Measurements from ENCODE around the gene DTX3.
A peak's percentile ranks its signal among the peaks of the same experiment; 100 is the strongest.
"Not testable (repeated sequence)": the region's sequence is repeated elsewhere in the genome, so short reads cannot be mapped to it uniquely, and the experiment has no call there.

The DTX3 gene

DNA sequence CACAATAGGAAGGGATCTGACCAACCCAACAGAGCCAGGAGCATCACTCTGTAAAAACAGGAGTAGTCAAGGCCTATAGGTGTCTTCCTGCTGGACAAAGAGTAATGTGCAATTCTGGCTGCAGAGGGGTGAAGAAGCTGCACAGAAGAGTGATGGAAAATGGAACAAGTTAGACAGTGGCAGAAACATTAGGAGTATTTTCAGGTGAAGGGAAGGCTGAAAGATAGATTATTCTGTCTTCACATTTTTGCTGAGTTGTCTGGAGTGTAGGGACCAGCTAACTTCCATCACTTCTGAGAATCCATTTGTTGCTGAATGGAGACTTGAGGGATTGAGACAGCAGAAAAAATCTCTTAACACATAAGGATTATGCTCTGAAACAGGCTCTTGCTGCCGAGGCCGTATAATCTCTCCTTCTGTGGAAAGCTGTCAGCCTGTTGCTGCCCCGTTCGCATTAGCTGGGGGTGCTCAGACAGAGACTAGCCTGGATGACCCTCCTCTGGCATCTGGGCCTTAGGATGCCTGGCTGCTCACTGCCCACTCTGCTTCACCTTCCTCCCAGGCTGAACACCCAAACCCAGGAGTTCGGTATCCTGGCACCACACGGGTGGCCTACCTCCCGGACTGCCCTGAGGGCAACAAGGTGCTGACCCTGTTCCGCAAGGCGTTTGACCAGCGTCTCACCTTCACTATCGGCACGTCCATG, 3.5 kb downstream of the DTX3 start:
- DNase-seq (ENCODE audit: low read depth): no peak

GRCh38 chr12:57609101-57609780, 4.6 kb downstream of the DTX3 start:
- no peak for DNase-seq (ENCODE audit: low read depth)

DNA sequence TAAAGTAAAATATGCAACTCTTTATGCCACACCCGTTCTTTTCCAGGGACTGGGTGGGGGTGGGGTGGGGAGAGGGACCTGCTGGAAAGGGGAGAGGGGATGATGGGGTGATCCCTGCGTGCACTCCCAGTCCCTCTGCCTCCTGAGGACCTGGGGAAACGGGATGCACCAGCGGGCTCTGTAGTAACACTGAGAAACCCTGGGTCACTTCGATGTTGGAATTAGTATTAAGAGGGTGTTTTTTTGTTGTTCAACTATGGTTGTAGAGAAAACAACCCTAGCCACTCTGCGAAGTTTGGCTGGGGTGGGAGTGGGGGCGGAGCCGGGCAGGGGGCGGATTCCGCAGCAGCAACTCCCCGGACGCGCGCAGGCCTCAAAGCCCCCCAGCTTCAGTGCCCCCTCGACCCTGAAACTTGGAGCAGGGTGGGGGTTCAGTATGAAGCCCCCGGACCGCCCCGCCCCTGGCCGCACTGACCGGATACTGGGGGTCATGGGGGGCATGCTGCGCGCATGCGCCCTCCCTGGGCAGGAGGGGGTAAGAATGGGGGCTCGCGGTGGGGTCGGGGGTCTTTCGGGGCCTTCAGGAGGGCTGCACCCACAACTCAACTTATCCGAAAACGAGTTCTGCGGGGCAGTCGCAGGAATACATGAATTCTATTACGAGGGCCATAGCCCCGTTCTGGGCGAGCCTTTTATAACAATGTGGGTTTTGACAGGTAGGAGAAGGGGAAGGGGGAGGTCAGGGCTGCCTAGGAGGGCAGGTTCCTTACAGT, 5.3 kb downstream of the DTX3 start:
- no peak for DNase-seq (ENCODE audit: low read depth)

- DNase-seq (ENCODE audit: low read depth): no peak
These were observed 6.0 kb downstream of the DTX3 start for GRCh38 chr12:57610554-57611107.

DNA sequence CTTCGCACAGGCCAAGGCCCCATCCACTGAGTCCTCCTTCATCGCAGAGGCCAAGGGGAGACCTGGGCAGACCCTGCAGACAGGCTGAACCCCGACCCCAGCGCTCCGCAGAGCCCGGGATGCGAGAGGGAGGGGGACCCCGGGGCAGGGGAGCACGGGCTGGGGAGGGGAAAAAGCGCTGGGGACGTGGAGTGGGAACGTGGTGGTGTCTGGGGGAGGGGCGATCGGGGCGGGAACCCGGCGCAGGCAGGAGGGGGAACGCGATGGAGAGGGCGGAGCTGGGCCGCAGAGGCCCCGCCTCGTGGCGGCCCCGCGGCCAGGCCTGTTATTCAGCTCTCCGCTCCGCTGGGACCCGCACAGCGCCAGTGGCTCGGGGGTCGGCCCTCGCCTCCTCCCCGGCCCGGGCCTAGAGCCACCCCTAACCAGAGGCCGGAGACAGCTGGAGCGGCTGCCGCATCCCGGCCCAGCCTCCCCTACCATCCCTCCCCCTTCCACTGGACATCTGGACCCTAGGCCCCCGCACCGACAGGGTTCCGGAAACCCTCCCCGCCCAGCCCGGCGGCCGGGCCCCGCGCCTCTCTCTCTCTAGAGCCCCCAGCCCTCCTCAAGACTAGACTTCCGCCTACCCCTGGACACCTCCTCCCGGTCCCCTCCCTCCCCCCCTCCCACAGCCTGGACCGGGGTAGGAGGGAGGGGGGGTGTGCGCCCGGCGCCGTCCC, 6.6 kb downstream of the DTX3 start, which contains the start of gene ARHGEF25:
TSS of gene ARHGEF25 (plus strand) at position 328 of the 719 bp plus-strand sequence. CDS start 460 bp downstream, outside the sequence.
- peak; percentile 51 for DNase-seq (ENCODE audit: low read depth)

GRCh38 chr12:57611827-57612710, 7.4 kb downstream of the DTX3 start:
- no peak for DNase-seq (ENCODE audit: low read depth)

GRCh38 chr12:57612711-57613426, 8.2 kb downstream of the DTX3 start:
- no peak for DNase-seq (ENCODE audit: low read depth)

DNA sequence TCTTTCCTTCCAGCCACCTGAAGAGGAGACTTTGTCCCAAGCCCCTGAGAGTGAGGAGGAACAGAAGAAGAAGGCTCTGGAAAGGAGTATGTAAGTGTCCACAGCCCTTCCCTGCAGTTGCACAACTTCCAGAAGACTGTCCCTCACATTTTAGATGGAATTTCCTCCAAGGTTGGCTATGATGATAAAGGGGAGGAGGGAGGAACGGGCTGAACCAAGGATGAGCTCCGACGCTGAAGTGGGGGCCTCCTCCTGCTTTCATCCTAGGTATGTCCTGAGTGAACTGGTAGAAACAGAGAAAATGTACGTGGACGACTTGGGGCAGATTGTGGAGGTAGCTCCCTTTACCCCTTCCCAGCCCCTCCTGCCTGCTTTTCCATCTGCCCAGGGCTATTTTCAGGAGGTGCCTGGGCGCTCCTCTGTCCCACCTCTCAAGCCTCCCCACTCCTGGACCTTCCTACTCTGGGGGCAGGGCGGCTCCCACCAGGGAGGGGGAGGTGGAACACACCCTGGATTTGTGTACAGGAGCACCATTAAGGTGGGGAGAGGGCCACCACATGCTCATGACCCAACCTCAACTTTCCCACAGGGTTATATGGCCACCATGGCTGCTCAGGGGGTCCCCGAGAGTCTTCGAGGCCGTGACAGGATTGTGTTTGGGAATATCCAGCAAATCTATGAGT, 8.9 kb downstream of the DTX3 start:
- DNase-seq (ENCODE audit: low read depth): no peak

DNA sequence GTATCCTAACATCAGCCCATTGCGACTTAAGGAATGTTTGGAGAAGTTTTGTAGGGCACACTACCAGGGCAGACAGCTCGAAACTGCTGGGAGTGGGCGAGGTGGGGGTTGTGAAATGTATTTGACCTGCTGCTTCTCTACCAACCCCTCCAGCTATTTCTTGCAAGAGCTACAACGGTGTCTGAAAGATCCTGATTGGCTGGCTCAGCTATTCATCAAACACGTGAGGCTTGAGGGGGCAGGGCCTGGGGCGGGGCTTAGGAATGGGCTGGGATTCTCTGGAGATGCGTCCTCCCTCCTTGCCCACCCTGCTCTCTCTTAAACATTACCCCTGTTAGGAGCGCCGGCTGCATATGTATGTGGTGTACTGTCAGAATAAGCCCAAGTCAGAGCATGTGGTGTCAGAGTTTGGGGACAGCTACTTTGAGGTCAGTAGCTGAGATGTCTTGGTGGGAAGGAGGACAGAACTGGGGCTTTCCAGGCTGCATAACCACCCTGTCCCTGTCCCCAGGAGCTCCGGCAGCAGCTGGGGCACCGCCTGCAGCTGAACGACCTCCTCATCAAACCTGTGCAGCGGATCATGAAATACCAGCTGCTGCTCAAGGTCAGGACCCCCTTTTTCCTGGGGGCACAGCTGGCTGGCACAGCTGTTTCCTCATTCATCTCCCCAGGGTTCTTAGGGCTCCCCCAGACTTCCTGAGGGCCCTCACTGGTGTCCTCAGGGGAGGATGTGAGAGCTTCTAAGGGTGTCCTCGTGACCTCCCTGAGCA, 9.7 kb downstream of the DTX3 start:
- no peak for DNase-seq (ENCODE audit: low read depth)

GRCh38 chr12:57614948-57615500, 10.4 kb downstream of the DTX3 start:
- no peak for DNase-seq (ENCODE audit: low read depth)

- DNase-seq (ENCODE audit: low read depth): no peak
These were observed 11.0 kb downstream of the DTX3 start for GRCh38 chr12:57615637-57616036.

- no peak for DNase-seq (ENCODE audit: low read depth)
These were observed 11.9 kb downstream of the DTX3 start for GRCh38 chr12:57616383-57617101.

- no peak for DNase-seq (ENCODE audit: low read depth)
These were observed 13.3 kb downstream of the DTX3 start for GRCh38 chr12:57617942-57618341.

DNA sequence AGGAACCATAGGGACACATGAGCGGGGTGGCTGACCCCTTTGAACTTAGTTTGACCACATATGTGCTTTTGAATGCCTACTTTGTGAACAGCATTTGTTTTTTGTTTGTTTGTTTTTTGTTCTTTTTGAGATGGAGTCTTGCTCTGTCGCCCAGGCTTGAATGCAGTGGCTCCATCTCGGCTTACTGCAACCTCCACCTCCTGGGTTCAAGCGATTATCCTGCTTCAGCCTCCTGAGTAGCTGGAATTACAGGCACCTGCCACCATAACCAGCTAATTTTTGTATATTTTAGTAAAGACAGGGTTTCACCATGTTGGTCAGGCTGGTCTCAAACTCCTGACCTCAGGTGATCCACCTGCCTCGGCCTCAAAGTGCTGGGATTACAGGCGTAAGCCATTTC, 13.8 kb downstream of the DTX3 start:
- DNase-seq (ENCODE audit: low read depth): not testable (repeated sequence)

DNA sequence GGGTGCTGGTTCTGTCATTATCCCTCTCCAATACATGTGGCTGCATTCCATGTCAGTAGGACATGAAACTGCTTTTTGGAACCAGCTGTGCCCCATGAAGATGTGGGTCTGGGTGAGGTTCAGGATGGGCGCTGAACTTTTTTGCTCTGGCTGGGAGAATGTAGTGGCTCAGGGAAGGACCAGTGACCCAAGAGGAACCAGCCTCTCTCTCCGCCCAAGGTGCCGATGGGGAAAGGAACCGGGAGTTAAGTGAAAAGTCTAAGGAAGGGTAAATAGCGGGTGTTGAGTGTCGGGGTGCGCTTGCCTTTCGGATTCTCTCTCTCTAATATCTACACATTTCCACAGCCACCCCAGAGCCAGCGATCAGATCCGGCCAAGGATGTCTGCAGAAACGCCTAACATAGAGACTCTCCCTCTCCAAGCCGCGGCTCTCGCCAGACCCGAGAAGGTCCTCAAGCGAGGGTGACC, 14.4 kb downstream of the DTX3 start:
- DNase-seq (ENCODE audit: low read depth): no peak

GRCh38 chr12:57619434-57620244, 15.0 kb downstream of the DTX3 start:
- no peak for DNase-seq (ENCODE audit: low read depth)

All from activated T-cell treated with anti-CD3 and anti-CD28 coated beads for 48 hours (primary cell).